Spleen (tissue), 13 donors: ENCODE data around the gene GABRA6. TPM values are rescaled to one million over a fixed set of nuclear protein-coding genes. Genes with fewer than 3 reads are reported as not detected.
"Not testable (repeated sequence)": the region's sequence is repeated elsewhere in the genome, so short reads cannot be mapped to it uniquely, and the experiment has no call there.

Experiments used
- DNase-seq: peaks from one replicate; pipeline ENCODE4 v3.0.0-alpha.2; 2020
- H3K27ac ChIP-seq, 8 donors: fragments of 200-600 bp; sonication (generic) in 7 of 8; 1 replicate in 4 of 8; 2 replicates in 4 of 8; pipeline versions ENCODE4 v1.5.0 to v1.8.0; 2016 to 2021; ENCODE audit warnings: inconsistent platforms in 4 of 8, mild to moderate bottlenecking in 4 of 8, moderate library complexity in 1 of 8
- H3K27me3 ChIP-seq, 7 donors: fragments of 200-600 bp; sonication (generic) in 6 of 7; replicated peaks in 1 of 7; 1 replicate in 4 of 7; 2 replicates in 3 of 7; pipeline versions ENCODE4 v1.5.0 to v1.8.0; 2016 to 2021; ENCODE audit warnings: inconsistent platforms in 3 of 7, mild to moderate bottlenecking in 1 of 7
- H3K36me3 ChIP-seq, 6 donors: fragments of 200-600 bp; sonication (generic) in 5 of 6; 1 replicate in 4 of 6; 2 replicates in 2 of 6; pipeline versions ENCODE4 v1.5.0 to v1.8.0; 2016 to 2021; ENCODE audit warnings: inconsistent platforms in 2 of 6
- H3K4me1 ChIP-seq, 6 donors: fragments of 200-600 bp; sonication (generic) in 5 of 6; 1 replicate in 3 of 6; 2 replicates in 3 of 6; pipeline versions ENCODE4 v1.5.0 to v1.8.0; 2016 to 2021; ENCODE audit warnings: inconsistent platforms in 3 of 6
- H3K4me3 ChIP-seq, 8 donors: fragments of 200-600 bp; sonication (generic) in 7 of 8; 1 replicate in 4 of 8; 2 replicates in 4 of 8; pipeline versions ENCODE4 v1.5.0 to v1.8.0; 2016 to 2021; ENCODE audit warnings: inconsistent platforms in 4 of 8, mild to moderate bottlenecking in 4 of 8, moderate library complexity in 2 of 8
- H3K9me3 ChIP-seq, 8 donors: fragments of 200-600 bp; sonication (generic) in 7 of 8; 1 replicate in 4 of 8; 2 replicates in 4 of 8; pipeline versions ENCODE4 v1.5.0 to v1.8.0; 2016 to 2021; ENCODE audit warnings: inconsistent platforms in 4 of 8
- POLR2A ChIP-seq, 3 donors: fragments of 450-650 bp; IDR thresholded peaks; one replicate each; pipeline ENCODE4 v1.5.1; 2017; ENCODE audit warnings: antibody characterized with exemption in 3 of 3, mild to moderate bottlenecking in 1 of 3
- POLR2AphosphoS5 ChIP-seq, 3 donors: sonication (generic); formaldehyde crosslinking; IDR thresholded peaks; one replicate each; pipeline ENCODE4 v1.5.1; 2017; ENCODE audit warnings: antibody characterized with exemption in 3 of 3
- WGBS, 5 donors: extraction: QIAGEN DNeasy Blood & Tissue Kit in 3 of 5; methylation state at CpG; one replicate each; pipeline versions ENCODE4 v1.1.5 to v1.1.7; 2013 to 2018; 5-methylcytosine and 5-hydroxymethylcytosine counted together
- intact Hi-C: fragments of 100-400 bp; cut with DNase I; formaldehyde crosslinking; loops from one replicate; pipeline ENCODE4 v1.15.0; 2023; ENCODE audit warnings: low total_unique reads
- long read RNA-seq, 2 donors: transcript quantifications; one replicate each; lab custom pipeline, GENCODE V29; 2026
- polyA plus RNA-seq, 3 donors: library from polyadenylated mRNA; stranded (reverse); fragments of 200-250 nt; gene quantifications; one replicate each; pipeline ENCODE4 v1.2.1, GENCODE V29; 2013
- total RNA-seq, 7 donors: library from RNA; depleted of rRNA in 3 of 7; stranded (reverse); fragments of >200 nt in 3 of 7; fragmentation: NEBNext Ultra II Directional in 4 of 7; extraction: Animal tissue kit (Norgen Biotek cat#: 25700) in 4 of 7; gene quantifications; one replicate each; pipeline versions ENCODE4 v1.1.0 to v1.2.1, GENCODE V29; 2016 to 2021
- TF ChIP-seq, protein P1 (sequence below), 11 experiments: fragments of 200-600 bp in 7 of 11; fragments of 450-650 bp in 4 of 11; sonication (generic) in 4 of 11; IDR thresholded peaks in 8 of 11; conservative IDR thresholded peaks in 3 of 11; 1 replicate in 7 of 11; 2 replicates in 4 of 11; pipeline versions ENCODE4 v1.4.0 to v1.8.0; 2016 to 2021; ENCODE audit warnings: antibody characterized with exemption in 11 of 11, inconsistent platforms in 4 of 11, mild to moderate bottlenecking in 1 of 11
- donor health status: healthy with polysubstance abuse.
- donor health status: DM: no; HTN: no; CAD: no; lungs with moderate emphysema.
- donor health status: DM: no; HTN: no; CAD: no.
- donor health status: Bipolar disorder and iron deficiency.
- donor health status: healthy.
- donor health status: DM: no; HTN: no; CAD: no.
- donor health status: DM: yes; HTN: yes; CAD: no.

Gene GABRA6
- not detected for total RNA-seq
- polyA plus RNA-seq = under 1 TPM in 1 of 3 donors, not detected in 2; 0.07 TPM
- long read RNA-seq, donor 1 = 0 reads
- long read RNA-seq, donor 2 = 0 reads

DNA sequence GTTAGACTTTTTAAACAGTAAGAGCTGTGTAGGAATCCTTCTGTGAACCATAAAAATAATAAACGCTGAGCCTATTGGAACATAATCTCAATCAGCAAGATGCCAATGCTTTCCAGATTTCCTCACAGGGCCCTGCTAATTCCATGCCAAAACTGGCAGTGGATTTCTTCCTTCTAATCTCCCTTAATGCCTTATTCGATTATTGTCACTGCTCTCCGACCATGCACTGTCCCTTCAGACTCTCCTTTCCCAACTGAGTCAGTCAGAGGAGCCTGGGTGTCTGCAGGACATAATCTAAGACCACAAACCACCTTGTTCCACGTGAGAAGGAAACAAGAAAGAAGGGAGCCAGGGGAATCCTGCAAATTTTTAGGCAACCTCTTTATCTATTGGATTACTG lies at the start of gene GABRA6:
TSS of gene GABRA6 (plus strand) at position 261 of the 400 bp plus-strand sequence. CDS start 269 bp downstream, outside the sequence.
- 59 to 70% (median 67%) methylated on average over 4 of the region's 4 CpGs for WGBS, 5 donors
- no peak within 1 kb of the TSS for H3K27ac ChIP-seq
- TF ChIP-seq POLR2A (IDR thresholded peaks at IDR 0.05) (no peak), POLR2AphosphoS5 (IDR thresholded peaks at IDR 0.05) (no peak)
- TF ChIP-seq, protein P1, sequence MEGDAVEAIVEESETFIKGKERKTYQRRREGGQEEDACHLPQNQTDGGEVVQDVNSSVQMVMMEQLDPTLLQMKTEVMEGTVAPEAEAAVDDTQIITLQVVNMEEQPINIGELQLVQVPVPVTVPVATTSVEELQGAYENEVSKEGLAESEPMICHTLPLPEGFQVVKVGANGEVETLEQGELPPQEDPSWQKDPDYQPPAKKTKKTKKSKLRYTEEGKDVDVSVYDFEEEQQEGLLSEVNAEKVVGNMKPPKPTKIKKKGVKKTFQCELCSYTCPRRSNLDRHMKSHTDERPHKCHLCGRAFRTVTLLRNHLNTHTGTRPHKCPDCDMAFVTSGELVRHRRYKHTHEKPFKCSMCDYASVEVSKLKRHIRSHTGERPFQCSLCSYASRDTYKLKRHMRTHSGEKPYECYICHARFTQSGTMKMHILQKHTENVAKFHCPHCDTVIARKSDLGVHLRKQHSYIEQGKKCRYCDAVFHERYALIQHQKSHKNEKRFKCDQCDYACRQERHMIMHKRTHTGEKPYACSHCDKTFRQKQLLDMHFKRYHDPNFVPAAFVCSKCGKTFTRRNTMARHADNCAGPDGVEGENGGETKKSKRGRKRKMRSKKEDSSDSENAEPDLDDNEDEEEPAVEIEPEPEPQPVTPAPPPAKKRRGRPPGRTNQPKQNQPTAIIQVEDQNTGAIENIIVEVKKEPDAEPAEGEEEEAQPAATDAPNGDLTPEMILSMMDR (IDR thresholded peaks at IDR 0.05 in 8 of 11, conservative IDR thresholded peaks at IDR 0.05 in 3 of 11) = no peak
- no peaks in the 10 kb centered on the region for H3K4me1 ChIP-seq
- intact Hi-C loops = no loop called here
- no peaks in the 10 kb centered on the region for H3K27me3 ChIP-seq
- peaks cover 0 to 4% (median 0%) of the 10 kb centered on the region in 8 donors for H3K9me3 ChIP-seq
- no peak for DNase-seq
- no peak within 1 kb of the TSS for H3K4me3 ChIP-seq
- H3K36me3 ChIP-seq = no peaks in the 10 kb centered on the region

DNA sequence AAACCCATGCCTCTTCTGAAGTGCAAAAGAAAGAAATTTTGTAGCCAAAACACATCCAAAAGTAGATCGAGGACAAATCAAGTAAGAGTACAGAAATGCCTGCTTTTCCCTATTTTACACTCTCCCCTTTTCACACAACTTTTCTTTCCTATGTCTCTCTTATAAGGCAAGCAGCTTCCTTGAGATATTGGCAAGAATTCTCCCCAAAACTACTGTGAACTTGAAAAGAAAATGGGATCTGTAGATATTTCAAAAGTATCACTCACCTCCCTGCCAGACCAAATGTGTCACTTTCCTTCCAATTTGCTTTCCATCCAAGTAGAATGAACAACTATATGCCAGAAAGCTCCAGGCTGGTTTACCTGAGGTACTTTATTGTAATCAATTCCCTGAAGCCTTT lies 47.9 kb upstream of the GABRA6 start:
- intact Hi-C loops = no loop called here
- no peaks in the 10 kb centered on the region for H3K36me3 ChIP-seq
- no peak for TF ChIP-seq POLR2A (IDR thresholded peaks at IDR 0.05)
- 72 to 91% (median 80%) methylated on average over 1 of the region's 1 CpG for WGBS, 5 donors
- no peak for DNase-seq
- H3K4me3 ChIP-seq = no peak overlapping the region
- no peak overlapping the region for H3K27ac ChIP-seq
- no peaks in the 10 kb centered on the region for H3K27me3 ChIP-seq
- H3K9me3 ChIP-seq = no peaks in the 10 kb centered on the region
- H3K4me1 ChIP-seq = no peaks in the 10 kb centered on the region

DNA sequence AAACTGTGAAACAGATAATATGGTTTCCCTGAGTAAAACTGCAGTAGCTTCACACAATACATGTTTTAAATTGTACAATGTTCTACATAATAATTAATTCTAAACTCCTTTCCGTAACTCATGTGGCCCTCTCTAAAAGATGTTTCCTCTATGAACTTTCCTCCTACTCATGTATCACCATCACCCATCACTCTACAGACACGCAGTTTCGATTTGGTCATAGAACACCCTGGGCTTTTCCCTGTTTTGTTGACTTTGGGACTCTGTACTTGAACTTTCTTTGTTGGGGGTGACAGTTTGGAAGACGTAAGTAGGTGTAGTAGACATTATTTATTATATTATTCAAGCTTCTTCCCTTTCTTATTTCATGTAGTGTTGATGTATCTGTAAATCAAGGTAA lies 44.1 kb upstream of the GABRA6 start:
- DNase-seq = no peak
- WGBS, 5 donors = 79 to 91% (median 82%) methylated on average over 4 of the region's 4 CpGs
- Histone ChIP-seq H3K36me3 (no peaks in the 10 kb centered on the region), H3K27ac (no peak overlapping the region), H3K27me3 (no peaks in the 10 kb centered on the region), H3K9me3 (no peaks in the 10 kb centered on the region), H3K4me3 (no peak overlapping the region), H3K4me1 (no peaks in the 10 kb centered on the region)
- intact Hi-C loops = no loop called here
- TF ChIP-seq, protein P1 (IDR thresholded peaks at IDR 0.05 in 8 of 11, conservative IDR thresholded peaks at IDR 0.05 in 3 of 11) = no peak
- TF ChIP-seq POLR2A (IDR thresholded peaks at IDR 0.05) = no peak
- TF ChIP-seq POLR2AphosphoS5 (IDR thresholded peaks at IDR 0.05) = no peak

DNA sequence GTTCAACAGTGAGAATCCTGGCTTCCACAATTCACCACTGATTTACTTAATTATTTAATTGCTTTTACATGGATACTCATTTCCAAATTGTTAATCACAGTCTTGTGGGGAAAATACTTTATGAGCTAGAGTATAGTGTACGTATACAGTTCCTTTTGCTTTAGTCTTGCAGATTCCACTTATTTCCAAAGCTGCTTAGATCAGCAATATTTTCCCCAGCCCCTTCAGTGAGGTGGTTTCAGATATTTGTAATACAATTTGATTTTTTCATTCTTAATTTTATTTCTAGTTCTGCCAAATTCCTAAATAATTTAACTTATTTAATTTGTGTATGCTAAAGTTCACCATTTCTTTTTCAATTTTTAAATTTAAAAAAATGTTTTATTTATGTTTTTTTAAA lies 40.3 kb upstream of the GABRA6 start:
- no peak for TF ChIP-seq POLR2A (IDR thresholded peaks at IDR 0.05)
- no peak for TF ChIP-seq POLR2AphosphoS5 (IDR thresholded peaks at IDR 0.05)
- TF ChIP-seq, protein P1 (IDR thresholded peaks at IDR 0.05 in 8 of 11, conservative IDR thresholded peaks at IDR 0.05 in 3 of 11) = no peak
- 83 to 95% (median 93%) methylated on average over 1 of the region's 1 CpG for WGBS, 5 donors
- intact Hi-C loops = no loop called here
- H3K36me3 ChIP-seq = no peaks in the 10 kb centered on the region
- H3K9me3 ChIP-seq = no peaks in the 10 kb centered on the region
- no peaks in the 10 kb centered on the region for H3K4me1 ChIP-seq
- no peaks in the 10 kb centered on the region for H3K27me3 ChIP-seq
- H3K27ac ChIP-seq = no peak overlapping the region
- DNase-seq = no peak
- no peak overlapping the region for H3K4me3 ChIP-seq

DNA sequence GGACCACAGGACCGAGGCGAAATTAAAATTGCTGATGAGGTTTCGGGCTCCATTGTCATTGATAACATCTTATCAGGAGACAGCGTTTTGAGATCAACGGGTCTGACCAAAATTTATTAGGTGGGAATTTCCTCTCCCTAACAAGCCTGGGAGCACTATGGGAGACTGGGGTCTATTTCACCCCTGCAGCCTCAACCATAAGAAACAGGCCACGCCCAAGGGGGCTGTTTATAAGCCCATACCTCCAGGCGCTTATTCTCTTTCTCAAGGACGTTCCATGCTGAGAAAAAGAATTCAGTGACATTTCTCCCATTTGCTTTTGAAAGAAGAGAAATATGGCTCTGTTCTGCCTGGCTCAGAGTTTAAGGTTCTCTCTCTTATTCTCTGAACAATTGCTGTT lies 33.6 kb upstream of the GABRA6 start:
- H3K4me3 ChIP-seq, H3K4me1 ChIP-seq, DNase-seq, H3K36me3 ChIP-seq, H3K27ac ChIP-seq, intact Hi-C loops, H3K27me3 ChIP-seq: not testable (repeated sequence)
- H3K9me3 ChIP-seq = peaks cover 0 to 40% (median 21%) of the 10 kb centered on the region in 8 donors
- 56 to 78% (median 69%) methylated on average over 8 of the region's 8 CpGs for WGBS, 5 donors
